Measurements from ENCODE around the gene ZNF888.
A peak's percentile ranks its signal among the peaks of the same experiment; 100 is the strongest.
"Not testable (repeated sequence)": the region's sequence is repeated elsewhere in the genome, so short reads cannot be mapped to it uniquely, and the experiment has no call there.

The ZNF888 gene

GRCh38 chr19:52880895-52881389 is 42.3 kb downstream of the ZNF888 start:
- DNase-seq (ENCODE audit: low read depth in 2 of 2) = no peak

GRCh38 chr19:52872996-52873395 is 50.2 kb downstream of the ZNF888 start:
- not testable (repeated sequence) for DNase-seq (ENCODE audit: low read depth in 2 of 2)

DNA sequence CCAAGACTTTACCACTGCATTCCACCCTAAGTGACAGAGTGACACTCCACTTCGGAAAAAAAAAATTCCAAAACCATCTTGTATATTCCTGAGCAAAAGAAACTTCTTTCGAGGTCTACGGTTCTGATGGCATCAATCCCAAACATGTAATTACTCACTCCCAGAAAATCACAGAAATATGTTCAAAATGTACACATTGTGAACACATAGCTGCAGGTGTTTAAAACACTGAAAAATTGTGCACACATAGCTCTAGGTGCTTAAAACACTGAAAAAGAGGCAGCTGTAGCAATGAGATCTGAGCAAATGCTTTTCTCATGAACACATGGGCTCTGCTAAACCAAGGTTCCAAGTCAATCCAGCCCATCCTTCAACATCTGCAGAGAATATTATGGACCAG is 51.8 kb downstream of the ZNF888 start:
- DNase-seq (ENCODE audit: low read depth in 2 of 2) = no peak

DNA sequence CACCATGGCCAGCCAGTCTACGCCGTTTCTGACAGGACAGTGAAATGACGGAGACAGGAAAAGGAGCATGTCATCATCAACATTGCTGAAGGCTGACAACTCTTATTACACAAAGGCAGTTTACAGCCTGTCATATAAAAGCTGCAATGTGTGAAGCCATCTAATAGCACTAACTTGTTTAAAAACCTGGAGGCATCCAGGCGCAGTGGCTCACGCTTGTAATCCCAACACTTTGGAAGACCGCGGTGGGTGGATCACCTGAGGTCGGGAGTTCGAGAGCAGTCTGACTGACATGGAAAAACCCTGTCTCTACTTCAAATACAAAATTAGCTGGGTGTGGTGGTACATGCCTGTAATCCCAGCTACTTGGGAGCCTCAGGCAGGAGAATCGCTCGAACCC is 55.2 kb downstream of the ZNF888 start:
- not testable (repeated sequence) for DNase-seq (ENCODE audit: low read depth in 2 of 2)

GRCh38 chr19:52857378-52858191 is 65.6 kb downstream of the ZNF888 start, which contains the start of gene ZNF468:
TSS of gene ZNF468 (minus strand) at chr19:52857619. CDS start at chr19:52854272, 3,347 bp downstream.
- peak; percentile 51 to 55 for DNase-seq (ENCODE audit: low read depth in 2 of 2)

DNA sequence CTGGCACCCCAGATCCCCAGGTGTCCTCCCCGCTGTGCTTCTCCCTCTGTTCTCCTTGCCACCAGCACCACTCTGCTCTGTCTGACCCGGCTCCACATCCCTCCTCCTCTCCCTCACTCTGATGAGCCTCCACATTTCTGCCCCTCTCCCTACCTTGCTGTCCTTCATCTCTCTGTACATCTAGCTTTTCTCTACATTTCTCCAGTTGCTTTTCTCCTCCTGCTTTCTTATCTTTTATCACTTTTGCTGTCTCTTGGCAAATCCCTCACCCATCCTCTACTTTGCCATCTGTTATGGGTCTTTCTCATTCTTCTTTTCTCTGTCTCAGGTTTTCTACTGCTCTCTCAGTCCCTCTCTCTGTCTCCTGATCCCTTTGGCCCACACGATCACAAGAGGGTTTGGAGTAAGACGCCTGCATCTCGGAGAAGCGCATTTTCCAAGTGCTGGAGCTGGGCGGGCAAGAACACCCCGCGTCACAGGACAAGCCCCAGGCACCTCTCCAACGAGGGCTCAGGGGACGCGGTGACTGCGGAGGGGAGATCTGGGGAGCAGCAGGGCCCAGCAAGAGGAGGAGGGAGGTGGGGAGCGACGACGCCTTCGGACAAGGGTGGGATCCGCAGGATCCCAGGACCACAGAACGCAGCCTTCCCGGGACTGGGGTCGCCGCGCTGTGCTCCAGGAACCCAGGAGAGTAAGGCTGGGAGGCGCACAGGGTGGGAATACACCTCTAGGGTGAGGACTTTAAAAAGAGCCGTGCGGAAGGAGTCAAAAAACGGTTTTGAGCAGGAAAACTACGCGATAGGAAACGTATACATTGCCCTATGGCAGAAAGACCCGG is 66.5 kb downstream of the ZNF888 start:
- peak in 1 of 2 donors; percentile 0 for DNase-seq (ENCODE audit: low read depth in 2 of 2)
